GM19467 (cell line): ENCODE data around the gene TBL1X.

ENCODE experiments used
- ATAC-seq: cut with Tn5 transposase; IDR thresholded peaks from one replicate; pipeline ENCODE4 v1.9.1; 2021; ENCODE audit warnings: mild to moderate bottlenecking, moderate library complexity; ENCODE audit not compliant: unreplicated experiment

The TBL1X gene

GRCh38 chrX:9690046-9690445, 225.2 kb downstream of the TBL1X start:
- ATAC-seq = no peak

DNA sequence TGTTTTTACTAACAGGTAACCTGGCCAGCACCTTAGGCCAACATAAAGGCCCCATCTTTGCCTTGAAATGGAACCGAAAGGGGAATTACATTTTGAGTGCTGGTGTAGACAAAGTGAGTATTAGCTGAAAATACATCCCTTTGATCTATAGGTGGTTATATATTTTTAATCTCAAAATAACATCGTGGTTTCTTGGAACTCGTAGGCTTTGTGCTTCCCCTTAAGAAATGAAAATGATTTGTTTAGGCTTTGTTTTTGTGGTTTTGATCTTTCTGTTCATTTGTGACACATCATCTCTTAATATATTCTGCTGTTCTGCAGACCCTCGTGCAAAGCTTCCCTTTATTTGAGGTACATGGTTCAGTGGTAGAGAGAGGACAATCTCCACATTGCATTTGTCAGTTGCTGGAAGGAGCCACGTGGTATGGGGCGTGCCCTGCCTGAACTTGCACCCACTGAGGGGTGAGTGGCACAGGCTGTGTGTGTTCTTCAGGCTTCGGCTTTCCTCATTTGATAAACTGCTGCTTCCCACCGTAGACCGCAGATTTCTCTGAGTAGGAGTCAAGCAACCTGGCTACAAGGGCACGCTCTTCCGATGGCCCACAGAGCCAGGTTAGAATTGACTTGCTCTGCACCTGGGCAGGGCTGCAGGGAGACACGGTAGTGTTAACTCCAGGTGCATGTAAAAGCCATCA, 228.6 kb downstream of the TBL1X start:
- no peak for ATAC-seq

DNA sequence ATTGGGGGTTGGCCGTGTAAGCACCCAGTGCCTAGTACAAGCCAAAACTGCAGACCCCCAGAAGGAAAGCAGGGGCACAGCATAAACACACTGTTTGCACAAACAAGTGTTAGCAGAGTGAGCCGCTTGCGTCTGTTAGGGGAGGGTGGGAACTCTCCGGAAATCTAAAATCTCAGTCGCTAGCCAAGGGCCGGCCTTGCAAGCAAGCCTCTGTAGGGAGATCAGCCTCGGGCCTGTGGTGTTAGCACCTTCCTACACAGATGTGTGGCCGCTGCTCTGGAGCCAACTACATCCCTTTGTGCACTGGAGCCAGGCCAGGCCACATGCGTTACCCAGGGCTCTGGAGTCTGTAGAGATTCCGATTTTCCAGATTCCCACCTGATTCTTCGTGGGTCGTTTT, 233.7 kb downstream of the TBL1X start:
- ATAC-seq = no peak

GRCh38 chrX:9700555-9700954, 235.7 kb downstream of the TBL1X start:
- no peak for ATAC-seq

DNA sequence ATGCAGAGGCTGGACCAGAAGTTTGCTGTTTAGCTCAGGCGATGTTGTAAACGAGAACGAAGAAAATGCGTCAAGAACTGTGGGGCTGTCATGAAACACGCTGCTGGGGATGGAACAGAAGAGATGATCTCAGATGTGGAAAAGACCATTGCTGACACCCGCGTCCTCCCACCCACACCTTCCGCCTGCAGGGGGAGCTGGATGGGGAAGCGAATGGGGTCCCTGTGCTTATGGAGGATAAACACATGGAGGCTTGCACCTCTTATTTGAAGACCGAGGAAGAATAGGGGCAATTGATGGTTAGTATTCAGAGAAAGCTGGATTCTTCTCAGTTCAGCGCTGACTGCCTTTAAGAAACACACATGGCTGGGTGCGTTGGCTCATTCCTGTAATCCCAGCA, 236.9 kb downstream of the TBL1X start:
- ATAC-seq = no peak

GRCh38 chrX:9703406-9703805, 238.5 kb downstream of the TBL1X start:
- no peak for ATAC-seq

- no peak for ATAC-seq
Measured at GRCh38 chrX:9704876-9705465, 240.1 kb downstream of the TBL1X start.

GRCh38 chrX:9706421-9706820, 241.6 kb downstream of the TBL1X start:
- ATAC-seq = no peak

GRCh38 chrX:9707306-9708033, 242.6 kb downstream of the TBL1X start:
- ATAC-seq = no peak

GRCh38 chrX:9708086-9708485, 243.2 kb downstream of the TBL1X start:
- ATAC-seq = no peak

- ATAC-seq = peak; percentile 83
Measured at GRCh38 chrX:9708923-9709553, 244.2 kb downstream of the TBL1X start.

- no peak for ATAC-seq
Measured at GRCh38 chrX:9710332-9710731, 245.5 kb downstream of the TBL1X start.

DNA sequence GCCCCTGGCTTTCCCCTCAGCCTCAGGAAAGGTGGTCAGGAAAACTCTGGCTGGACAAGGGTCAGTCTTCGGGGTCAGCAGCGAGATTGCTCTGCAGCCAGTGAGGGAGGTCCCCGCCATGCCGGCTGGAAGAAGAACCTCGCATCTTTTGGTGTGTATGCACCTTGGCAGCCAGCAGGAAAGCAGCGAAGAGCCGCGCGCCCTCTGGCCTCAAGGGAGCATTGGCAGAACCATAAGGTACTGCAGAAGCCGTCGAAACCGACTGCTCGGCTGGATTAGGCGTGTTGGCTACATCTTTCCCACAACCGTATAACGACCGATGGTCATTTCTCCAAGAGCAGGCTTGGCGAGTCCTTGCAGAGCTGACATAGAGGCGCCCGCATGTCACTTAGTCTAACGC, 252.5 kb downstream of the TBL1X start:
- ATAC-seq = no peak

GRCh38 chrX:9724711-9725110, 259.9 kb downstream of the TBL1X start:
- no peak for ATAC-seq

- ATAC-seq = no peak
Measured at GRCh38 chrX:9728261-9728660, 263.4 kb downstream of the TBL1X start.

DNA sequence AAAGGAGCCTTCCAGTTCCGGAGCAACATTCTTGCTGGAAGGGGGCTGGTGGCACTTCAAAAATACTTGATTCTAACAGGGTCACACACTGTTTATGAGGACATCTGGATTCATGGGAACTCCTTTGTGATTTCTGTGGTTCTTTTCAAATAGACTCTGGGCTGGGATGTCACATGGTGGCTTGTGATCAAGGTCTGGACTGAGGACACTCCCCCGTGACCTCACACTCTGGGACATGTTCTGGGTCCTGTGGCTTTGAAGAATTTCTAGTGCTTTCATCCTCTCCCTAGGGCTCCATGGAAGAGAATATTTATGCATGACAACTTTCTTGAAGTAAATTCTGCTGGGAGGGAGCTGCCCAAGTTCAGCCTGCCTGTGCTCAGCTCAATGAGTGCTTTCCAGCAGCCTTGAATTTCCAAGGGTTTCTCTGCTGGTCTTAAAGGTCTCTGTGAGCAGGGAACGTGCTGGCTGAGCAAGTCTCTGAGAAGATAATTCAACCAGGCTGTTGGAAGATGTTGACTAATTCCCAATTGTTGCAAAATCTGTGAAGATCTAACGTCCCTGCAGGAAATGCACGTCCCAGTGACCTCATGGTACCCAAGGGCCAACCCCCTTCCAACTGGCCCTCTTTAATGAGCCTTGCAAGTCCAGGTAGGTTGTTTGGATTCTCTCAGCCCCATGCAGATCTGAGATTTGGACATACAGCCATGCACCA, 264.5 kb downstream of the TBL1X start:
- no peak for ATAC-seq

- no peak for ATAC-seq
Measured at GRCh38 chrX:9730078-9730477, 265.2 kb downstream of the TBL1X start.

DNA sequence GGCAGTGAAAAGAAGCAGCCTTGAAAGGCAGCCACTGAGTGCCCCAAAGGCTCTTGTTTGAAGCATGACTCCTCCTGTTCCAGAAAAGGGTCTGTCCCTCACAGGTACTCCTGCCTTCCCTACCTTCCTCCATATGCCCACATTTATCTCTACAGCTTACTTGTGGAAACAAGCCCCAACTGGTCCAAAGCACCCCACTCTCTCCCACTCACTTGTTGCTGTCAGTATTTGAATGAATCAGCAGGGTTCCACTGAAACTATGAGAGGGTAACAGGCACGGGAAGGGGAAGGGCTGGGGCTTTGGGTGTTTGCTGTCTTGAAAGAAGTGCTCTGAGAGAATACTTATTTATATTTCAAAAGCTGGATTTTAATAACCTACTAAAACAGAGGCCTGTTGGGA, 265.9 kb downstream of the TBL1X start:
- ATAC-seq = no peak

- ATAC-seq = no peak
Measured at GRCh38 chrX:9737363-9737762, 272.5 kb downstream of the TBL1X start.

DNA sequence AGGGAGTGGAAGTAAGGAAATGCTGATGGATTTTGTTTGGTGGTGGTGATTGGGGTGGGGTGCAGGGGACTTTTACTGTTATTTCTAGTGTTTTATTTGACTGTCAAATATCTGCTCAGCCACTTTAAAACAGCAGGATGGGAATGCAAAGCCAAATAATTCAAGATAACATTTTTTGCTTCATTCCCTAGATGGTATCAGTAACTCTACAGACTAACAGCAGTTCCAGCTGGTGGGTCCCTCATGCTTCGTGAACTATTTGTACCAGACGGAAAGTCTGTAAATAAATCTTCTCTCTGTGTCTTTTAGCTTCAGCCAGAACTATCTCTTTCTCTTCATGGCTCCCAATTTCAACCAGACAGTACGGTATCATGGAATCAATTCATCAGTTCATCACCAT, 273.3 kb downstream of the TBL1X start:
- ATAC-seq = no peak

DNA sequence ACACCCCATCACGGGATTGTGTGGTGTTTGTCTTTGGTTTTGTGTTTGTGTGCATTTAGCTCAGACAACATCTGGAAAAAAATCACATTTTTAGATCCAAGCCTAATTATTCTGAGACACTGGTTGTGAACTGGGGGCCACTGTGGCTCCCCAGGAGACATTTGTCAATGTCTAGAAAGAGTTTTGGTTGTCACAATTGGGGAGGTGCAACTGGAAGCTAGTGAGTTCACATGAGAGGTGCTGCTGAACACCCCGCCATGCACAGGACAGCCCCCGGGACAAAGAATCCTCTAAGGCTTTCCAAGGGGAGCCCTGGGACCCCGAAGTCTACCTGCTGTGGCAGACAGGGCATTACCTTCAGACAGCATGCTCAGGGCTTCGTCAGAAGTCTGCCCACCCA, 274.3 kb downstream of the TBL1X start:
- ATAC-seq = no peak
